ENCODE data around the gene TCERG1L.

Gene TCERG1L

DNA sequence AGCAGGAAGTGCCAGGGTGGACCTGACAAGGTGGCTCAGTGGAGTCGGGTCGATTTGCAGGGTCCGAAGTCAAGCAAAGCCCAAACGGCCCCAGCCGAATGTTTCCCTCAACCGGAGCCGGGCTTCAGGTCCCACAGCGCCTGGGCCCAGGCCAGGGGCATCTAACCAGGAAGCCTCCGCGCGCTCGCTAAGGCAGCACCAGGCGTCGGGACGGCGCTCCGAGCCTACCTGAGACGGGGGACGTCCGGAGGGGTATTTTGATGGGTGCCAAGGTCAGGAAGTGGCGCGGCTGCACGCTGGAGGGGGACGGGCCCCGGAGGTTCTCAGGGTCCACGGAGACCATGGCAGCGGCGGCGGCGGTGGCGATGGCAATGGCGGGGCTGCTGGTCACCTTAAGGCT lies 51.5 kb downstream of the TCERG1L start:
- Histone ChIP-seq H2AFZ (no peak overlapping the region), H3K9me3 (ENCODE audit: control insufficient read depth, low read length) (no peaks in the 10 kb centered on the region), H3K36me3 (ENCODE audit: control insufficient read depth, insufficient read depth, low read length) (no peaks in the 10 kb centered on the region), H3K79me2 (no peaks in the 10 kb centered on the region), H3K4me3 (ENCODE audit: low read depth, low read length) (no peak overlapping the region), H3K27ac (no peak overlapping the region), H3K27me3 (ENCODE audit: control insufficient read depth, insufficient read depth, low read length) (no peaks in the 10 kb centered on the region), H3K4me1 (no peaks in the 10 kb centered on the region), H3K9ac (no peak overlapping the region), H3K4me2 (ENCODE audit: low read length) (no peak overlapping the region)
- TF ChIP-seq, protein P1, sequence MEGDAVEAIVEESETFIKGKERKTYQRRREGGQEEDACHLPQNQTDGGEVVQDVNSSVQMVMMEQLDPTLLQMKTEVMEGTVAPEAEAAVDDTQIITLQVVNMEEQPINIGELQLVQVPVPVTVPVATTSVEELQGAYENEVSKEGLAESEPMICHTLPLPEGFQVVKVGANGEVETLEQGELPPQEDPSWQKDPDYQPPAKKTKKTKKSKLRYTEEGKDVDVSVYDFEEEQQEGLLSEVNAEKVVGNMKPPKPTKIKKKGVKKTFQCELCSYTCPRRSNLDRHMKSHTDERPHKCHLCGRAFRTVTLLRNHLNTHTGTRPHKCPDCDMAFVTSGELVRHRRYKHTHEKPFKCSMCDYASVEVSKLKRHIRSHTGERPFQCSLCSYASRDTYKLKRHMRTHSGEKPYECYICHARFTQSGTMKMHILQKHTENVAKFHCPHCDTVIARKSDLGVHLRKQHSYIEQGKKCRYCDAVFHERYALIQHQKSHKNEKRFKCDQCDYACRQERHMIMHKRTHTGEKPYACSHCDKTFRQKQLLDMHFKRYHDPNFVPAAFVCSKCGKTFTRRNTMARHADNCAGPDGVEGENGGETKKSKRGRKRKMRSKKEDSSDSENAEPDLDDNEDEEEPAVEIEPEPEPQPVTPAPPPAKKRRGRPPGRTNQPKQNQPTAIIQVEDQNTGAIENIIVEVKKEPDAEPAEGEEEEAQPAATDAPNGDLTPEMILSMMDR (IDR thresholded peaks at IDR 0.05): no peak

DNA sequence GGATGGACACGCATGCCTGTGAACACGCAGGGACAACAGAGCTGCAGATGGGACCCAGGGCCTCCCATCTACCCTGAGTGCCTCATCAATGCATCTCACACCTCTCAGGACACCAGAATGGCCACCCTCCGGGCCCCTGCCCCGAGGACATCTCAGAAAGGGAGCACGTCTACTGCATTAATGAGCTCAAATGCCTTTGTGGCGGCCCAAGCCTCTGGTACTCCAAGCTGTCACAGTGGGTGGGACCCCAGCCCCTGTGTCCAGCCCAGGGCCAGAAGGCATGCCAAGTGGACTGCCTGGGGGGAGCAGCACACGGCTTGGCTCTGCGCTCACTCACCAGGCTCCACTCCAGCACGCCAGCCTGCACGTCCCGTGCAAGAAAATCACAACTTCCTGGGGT lies 52.0 kb downstream of the TCERG1L start:
- Histone ChIP-seq H2AFZ (no peak overlapping the region), H3K4me3 (ENCODE audit: low read depth, low read length) (no peak overlapping the region), H3K9ac (no peak overlapping the region), H3K9me3 (ENCODE audit: control insufficient read depth, low read length) (no peaks in the 10 kb centered on the region), H3K4me2 (ENCODE audit: low read length) (no peak overlapping the region), H3K27ac (no peak overlapping the region), H3K4me1 (no peaks in the 10 kb centered on the region), H3K79me2 (no peaks in the 10 kb centered on the region), H3K27me3 (ENCODE audit: control insufficient read depth, insufficient read depth, low read length) (no peaks in the 10 kb centered on the region), H3K36me3 (ENCODE audit: control insufficient read depth, insufficient read depth, low read length) (no peaks in the 10 kb centered on the region)
- TF ChIP-seq, protein P1 (IDR thresholded peaks at IDR 0.05): no peak

DNA sequence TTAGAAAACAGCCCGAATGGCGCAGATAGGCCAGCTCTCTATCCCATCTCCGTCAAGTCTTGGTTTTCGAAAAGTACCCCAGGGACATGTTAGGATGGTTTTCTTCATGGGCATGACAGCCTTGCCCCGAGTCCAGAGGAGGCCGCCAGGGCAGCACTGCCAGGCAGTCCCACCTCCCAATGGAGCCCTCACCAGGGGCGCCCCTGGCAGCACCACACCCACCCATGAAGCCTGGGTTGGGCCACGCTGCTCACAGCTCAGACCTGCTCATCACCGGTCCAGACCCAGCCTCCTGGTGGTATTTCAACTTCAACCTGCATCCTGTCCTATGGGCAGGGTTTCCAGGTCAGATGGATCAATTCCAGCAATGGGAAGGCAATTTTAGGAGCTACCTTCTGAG lies 53.3 kb downstream of the TCERG1L start:
- H3K79me2 ChIP-seq: no peaks in the 10 kb centered on the region

DNA sequence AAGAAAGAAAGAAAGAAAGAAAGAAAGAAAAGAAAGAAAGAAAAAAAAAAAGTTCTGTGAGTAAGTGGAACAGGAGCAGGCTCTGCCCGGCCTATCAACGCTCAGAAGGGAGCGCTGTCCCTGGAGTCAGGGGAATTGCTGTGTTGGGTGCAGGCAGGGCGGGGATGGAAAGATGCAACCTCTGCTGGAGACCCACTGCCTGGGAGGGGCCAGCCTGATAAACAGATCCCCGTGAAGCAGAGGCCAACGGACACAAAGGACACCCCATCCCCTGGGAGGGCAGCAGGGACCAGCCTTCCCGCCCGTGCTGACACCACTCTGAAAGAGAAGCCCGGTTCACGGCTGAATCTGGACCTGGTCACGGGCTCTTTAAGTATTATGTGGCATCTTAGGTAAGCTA lies 54.5 kb downstream of the TCERG1L start:
- Histone ChIP-seq H3K27ac (no peak overlapping the region), H3K4me3 (ENCODE audit: low read depth, low read length) (no peak overlapping the region), H3K36me3 (ENCODE audit: control insufficient read depth, insufficient read depth, low read length) (no peaks in the 10 kb centered on the region), H3K4me1 (no peaks in the 10 kb centered on the region), H3K9ac (no peak overlapping the region), H2AFZ (no peak overlapping the region), H3K27me3 (ENCODE audit: control insufficient read depth, insufficient read depth, low read length) (no peaks in the 10 kb centered on the region), H3K79me2 (no peaks in the 10 kb centered on the region), H3K9me3 (ENCODE audit: control insufficient read depth, low read length) (no peaks in the 10 kb centered on the region), H3K4me2 (ENCODE audit: low read length) (no peak overlapping the region)
- TF ChIP-seq, protein P1 (IDR thresholded peaks at IDR 0.05): no peak

More for the DNA sequence above, 53.3 kb downstream of the TCERG1L start:
- Histone ChIP-seq H2AFZ (no peak overlapping the region), H3K27me3 (ENCODE audit: control insufficient read depth, insufficient read depth, low read length) (no peaks in the 10 kb centered on the region), H3K27ac (no peak overlapping the region), H3K36me3 (ENCODE audit: control insufficient read depth, insufficient read depth, low read length) (no peaks in the 10 kb centered on the region), H3K9me3 (ENCODE audit: control insufficient read depth, low read length) (no peaks in the 10 kb centered on the region), H3K4me3 (ENCODE audit: low read depth, low read length) (no peak overlapping the region), H3K4me1 (no peaks in the 10 kb centered on the region), H3K9ac (no peak overlapping the region), H3K4me2 (ENCODE audit: low read length) (no peak overlapping the region)
- TF ChIP-seq, protein P1 (IDR thresholded peaks at IDR 0.05): no peak

DNA sequence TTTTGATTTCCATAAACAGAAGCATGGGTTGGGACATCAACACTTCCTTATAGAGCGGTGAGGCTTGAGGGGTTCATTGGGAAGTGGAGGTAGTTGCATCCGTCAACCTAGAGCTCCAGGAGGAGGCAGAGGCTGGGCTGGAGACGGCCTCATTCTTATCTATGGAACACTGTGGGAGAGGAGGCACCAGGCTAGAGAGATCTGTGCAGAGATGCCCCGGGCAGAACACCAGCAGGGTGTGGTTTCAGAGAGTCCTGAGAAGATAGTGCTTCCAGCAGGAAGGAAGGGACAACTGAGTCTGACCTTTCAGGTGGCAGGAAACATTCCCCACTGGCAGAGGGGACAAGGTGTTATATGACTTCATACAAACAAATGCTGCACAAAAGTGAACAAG lies 56.7 kb downstream of the TCERG1L start:
- H3K36me3 ChIP-seq (ENCODE audit: control insufficient read depth, insufficient read depth, low read length): no peaks in the 10 kb centered on the region
- H3K27ac ChIP-seq: no peak overlapping the region
- no peak overlapping the region for H2AFZ ChIP-seq
- H3K4me2 ChIP-seq (ENCODE audit: low read length): no peak overlapping the region
- H3K4me3 ChIP-seq (ENCODE audit: low read depth, low read length): no peak overlapping the region
- peaks cover 3% of the 10 kb centered on the region for H3K4me1 ChIP-seq
- H3K9me3 ChIP-seq (ENCODE audit: control insufficient read depth, low read length): no peaks in the 10 kb centered on the region
- H3K79me2 ChIP-seq: no peaks in the 10 kb centered on the region
- no peak overlapping the region for H3K9ac ChIP-seq
- no peaks in the 10 kb centered on the region for H3K27me3 ChIP-seq (ENCODE audit: control insufficient read depth, insufficient read depth, low read length)
- TF ChIP-seq, protein P1 (IDR thresholded peaks at IDR 0.05): no peak
